WTC11 (cell line): Measurements from ENCODE around the gene GPR151. TPM values are rescaled to one million over a fixed set of nuclear protein-coding genes. Genes with fewer than 3 reads are reported as not detected.

Source experiments
- ATAC-seq: fragments of 200-7000 bp; cut with Tn5 transposase; 2 replicates; pipeline ENCODE4 v1.10.0; 2021; ENCODE audit warnings: mild to moderate bottlenecking, moderate library complexity
- Bru-seq: library from RNA; stranded (reverse); fragments of 400-500 nt; gene quantifications from one replicate; lab custom pipeline; 2021; lab: Mats Ljungman, UMichigan
- CTCF ChIA-PET: fragments of 300-600 bp; sonication (Branson Sonifier 250); formaldehyde crosslinking; loops from one replicate; lab custom pipeline; 2021; ENCODE audit warnings: antibody characterized with exemption; lab: Charles Lee
- POLR2A ChIA-PET: fragments of 350-600 bp; sonication (Branson Sonifier 250); formaldehyde crosslinking; loops from one replicate; lab custom pipeline; 2021; ENCODE audit warnings: antibody characterized with exemption; lab: Charles Lee
- DNase-seq: peaks from one replicate; pipeline ENCODE4 v3.0.0; 2021; ENCODE audit warnings: low spot score
- H3K27ac Mint-ChIP-seq: 2 replicates; pipeline ENCODE4 v1.8.0; 2021; ENCODE audit warnings: mixed read lengths
- H3K27me3 Mint-ChIP-seq: 2 replicates; pipeline ENCODE4 v1.8.0; 2021; ENCODE audit warnings: low read depth, mild to moderate bottlenecking, moderate library complexity, mixed read lengths
- H3K36me3 Mint-ChIP-seq: 2 replicates; pipeline ENCODE4 v1.8.0; 2021; ENCODE audit warnings: mixed read lengths
- H3K4me1 Mint-ChIP-seq: 2 replicates; pipeline ENCODE4 v1.8.0; 2022; ENCODE audit warnings: mixed read lengths
- H3K4me3 Mint-ChIP-seq: 2 replicates; pipeline ENCODE4 v1.8.0; 2021; ENCODE audit warnings: mild to moderate bottlenecking, moderate library complexity, mixed read lengths
- H3K9me3 Mint-ChIP-seq: 2 replicates; pipeline ENCODE4 v1.8.0; 2021; ENCODE audit warnings: mixed read lengths
- ATF1 ChIP-seq: sonication (generic); formaldehyde crosslinking; IDR thresholded peaks from 2 replicates; pipeline ENCODE4 v1.8.1; 2023; ENCODE audit warnings: mild to moderate bottlenecking, moderate library complexity, missing genetic modification reagents
- CREM ChIP-seq: sonication (generic); formaldehyde crosslinking; IDR thresholded peaks from 2 replicates; pipeline ENCODE4 v1.8.1; 2022; ENCODE audit warnings: mild to moderate bottlenecking, missing genetic modification reagents, moderate library complexity
- ELF4 ChIP-seq: sonication (generic); formaldehyde crosslinking; IDR thresholded peaks from 2 replicates; pipeline ENCODE4 v1.8.1; 2022; ENCODE audit warnings: low read depth, mild to moderate bottlenecking, moderate library complexity, missing genetic modification reagents
- FOXJ3 ChIP-seq: sonication (generic); formaldehyde crosslinking; IDR thresholded peaks from 2 replicates; pipeline ENCODE4 v1.9.0; 2021; ENCODE audit warnings: missing genetic modification reagents, mild to moderate bottlenecking, borderline replicate concordance
- FOXK1 ChIP-seq: sonication (generic); formaldehyde crosslinking; IDR thresholded peaks from 2 replicates; pipeline ENCODE4 v1.8.0; 2022; ENCODE audit warnings: mild to moderate bottlenecking, moderate library complexity, missing genetic modification reagents
- FOXP1 ChIP-seq: sonication (generic); formaldehyde crosslinking; IDR thresholded peaks from 2 replicates; pipeline ENCODE4 v1.8.0; 2022; ENCODE audit warnings: missing genetic modification reagents, mild to moderate bottlenecking, moderate library complexity, borderline replicate concordance
- HMGA2 ChIP-seq: fragments of 250-450 bp; sonication (Bioruptor Pico); IDR thresholded peaks from 2 replicates; pipeline ENCODE4 v1.4.0; 2021; ENCODE audit warnings: mild to moderate bottlenecking, moderate library complexity
- NFATC4 ChIP-seq: fragments of 250-450 bp; sonication (Bioruptor Pico); IDR thresholded peaks from 2 replicates; pipeline ENCODE4 v1.9.0; 2021; ENCODE audit warnings: mild to moderate bottlenecking
- NFE2L1 ChIP-seq: sonication (generic); formaldehyde crosslinking; IDR thresholded peaks from 2 replicates; pipeline ENCODE4 v1.8.1; 2023; ENCODE audit warnings: missing genetic modification reagents
- ZNF219 ChIP-seq: sonication (generic); formaldehyde crosslinking; IDR thresholded peaks from 2 replicates; pipeline ENCODE4 v1.8.0; 2023; ENCODE audit warnings: missing genetic modification reagents, mild to moderate bottlenecking, borderline replicate concordance
- long read RNA-seq, 3 experiments: library from RNA in 1 of 3; library from capped mRNA in 1 of 3; library from polyadenylated mRNA in 1 of 3; unstranded in 2 of 3; stranded (forward) in 1 of 3; transcript quantifications; one replicate each; pipeline ENCODE4 v2.0.0, GENCODE V29; 2021
- total RNA-seq: library from RNA; stranded (reverse); gene quantifications from 3 replicates; pipeline ENCODE4 v1.2.3, GENCODE V29; 2021
- TF ChIP-seq, protein P1 (sequence below): sonication (generic); formaldehyde crosslinking; IDR thresholded peaks from 2 replicates; pipeline ENCODE4 v1.8.1; 2022; ENCODE audit warnings: low read depth, missing genetic modification reagents, borderline replicate concordance
- TF ChIP-seq, protein P2 (sequence below): fragments of 200-600 bp; IDR thresholded peaks from 2 replicates; pipeline ENCODE4 v1.8.0; 2022; ENCODE audit warnings: antibody characterized with exemption
- TF ChIP-seq, protein P3 (sequence below): sonication (generic); formaldehyde crosslinking; IDR thresholded peaks from 2 replicates; pipeline ENCODE4 v1.8.0; 2023; ENCODE audit warnings: missing genetic modification reagents, mild to moderate bottlenecking, borderline replicate concordance
- TF ChIP-seq, protein P4 (sequence below): sonication (generic); formaldehyde crosslinking; IDR thresholded peaks from 2 replicates; pipeline ENCODE4 v1.8.1; 2023; ENCODE audit warnings: mild to moderate bottlenecking, missing genetic modification reagents, moderate library complexity
- TF ChIP-seq, protein P5 (sequence below): fragments of 250-450 bp; sonication (Bioruptor Pico); conservative IDR thresholded peaks from 2 replicates; pipeline ENCODE4 v1.9.0; 2021; ENCODE audit warnings: mild to moderate bottlenecking
- TF ChIP-seq, protein P6 (sequence below): sonication (generic); formaldehyde crosslinking; IDR thresholded peaks from 2 replicates; pipeline ENCODE4 v1.8.0; 2022; ENCODE audit warnings: mild to moderate bottlenecking, missing genetic modification reagents
- TF ChIP-seq, protein P7 (sequence below): sonication (generic); formaldehyde crosslinking; IDR thresholded peaks from 2 replicates; pipeline ENCODE4 v1.8.1; 2023; ENCODE audit warnings: mild to moderate bottlenecking, missing genetic modification reagents, moderate library complexity
- TF ChIP-seq, protein P8 (sequence below): sonication (generic); formaldehyde crosslinking; IDR thresholded peaks from 2 replicates; pipeline ENCODE4 v1.8.1; 2022; ENCODE audit warnings: mild to moderate bottlenecking, moderate library complexity, missing genetic modification reagents
- TF ChIP-seq, protein P9 (sequence below): sonication (generic); formaldehyde crosslinking; IDR thresholded peaks from 2 replicates; pipeline ENCODE4 v1.8.0; 2022; ENCODE audit warnings: mild to moderate bottlenecking, missing genetic modification reagents

GPR151 gene
- total RNA-seq = not detected in 3 replicates
- not detected for Bru-seq, nascent RNA
- long read RNA-seq, experiment 1 = 0 reads
- long read RNA-seq, experiment 2 = 0 reads
- long read RNA-seq, experiment 3 = 0 reads

DNA sequence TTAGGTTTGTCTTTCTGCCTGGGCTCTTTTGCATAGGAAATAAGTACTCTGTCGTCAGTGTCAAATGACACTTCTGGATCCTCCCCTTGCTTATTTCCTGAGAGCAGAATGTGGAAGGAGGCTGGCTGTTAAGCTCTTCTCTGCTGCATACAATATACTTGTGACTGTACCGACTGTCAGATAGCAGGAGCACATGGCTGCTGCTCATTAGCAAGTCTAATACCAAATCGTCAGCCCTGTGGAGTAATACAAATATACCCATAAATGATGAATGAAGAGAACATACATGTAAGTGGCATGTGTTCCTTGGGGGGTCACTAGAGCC is at the start of gene GPR151:
TSS of gene GPR151 (minus strand) at position 40 of the 325 bp plus-strand sequence. CDS start 77 bp downstream, outside the sequence.
- no peak for DNase-seq
- Mint-ChIP-seq H3K4me1 (peaks cover 12% of the 10 kb centered on the region), H3K36me3 (peaks cover 2% of the 10 kb centered on the region)
- TF ChIP-seq, protein P1, sequence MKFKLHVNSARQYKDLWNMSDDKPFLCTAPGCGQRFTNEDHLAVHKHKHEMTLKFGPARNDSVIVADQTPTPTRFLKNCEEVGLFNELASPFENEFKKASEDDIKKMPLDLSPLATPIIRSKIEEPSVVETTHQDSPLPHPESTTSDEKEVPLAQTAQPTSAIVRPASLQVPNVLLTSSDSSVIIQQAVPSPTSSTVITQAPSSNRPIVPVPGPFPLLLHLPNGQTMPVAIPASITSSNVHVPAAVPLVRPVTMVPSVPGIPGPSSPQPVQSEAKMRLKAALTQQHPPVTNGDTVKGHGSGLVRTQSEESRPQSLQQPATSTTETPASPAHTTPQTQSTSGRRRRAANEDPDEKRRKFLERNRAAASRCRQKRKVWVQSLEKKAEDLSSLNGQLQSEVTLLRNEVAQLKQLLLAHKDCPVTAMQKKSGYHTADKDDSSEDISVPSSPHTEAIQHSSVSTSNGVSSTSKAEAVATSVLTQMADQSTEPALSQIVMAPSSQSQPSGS (CRISPR knock-in tag) = no peak
- no peak for TF ChIP-seq ZNF219 (CRISPR knock-in tag)
- TF ChIP-seq, all 79 proteins: peak for 0
- ChIA-PET CTCF (interaction anchor here (0.7 to 2.0 kb wide), 6 partner anchors 12 to 673 kb away, joined by 3 to 8 read pairs (median 5); no protein-coding TSS in a partner anchor), POLR2A (interaction anchor here (0.5 kb wide), 1 partner anchor 247 kb away, joined by 5 read pairs; no protein-coding TSS in a partner anchor)
- H3K27me3 Mint-ChIP-seq = no peaks in the 10 kb centered on the region
- no peaks in the 10 kb centered on the region for H3K9me3 Mint-ChIP-seq
- H3K4me3 Mint-ChIP-seq = no peak within 1 kb of the TSS
- H3K27ac Mint-ChIP-seq = peak within 1 kb of the TSS; percentile 58
- ATAC-seq = peak; percentile 68

DNA sequence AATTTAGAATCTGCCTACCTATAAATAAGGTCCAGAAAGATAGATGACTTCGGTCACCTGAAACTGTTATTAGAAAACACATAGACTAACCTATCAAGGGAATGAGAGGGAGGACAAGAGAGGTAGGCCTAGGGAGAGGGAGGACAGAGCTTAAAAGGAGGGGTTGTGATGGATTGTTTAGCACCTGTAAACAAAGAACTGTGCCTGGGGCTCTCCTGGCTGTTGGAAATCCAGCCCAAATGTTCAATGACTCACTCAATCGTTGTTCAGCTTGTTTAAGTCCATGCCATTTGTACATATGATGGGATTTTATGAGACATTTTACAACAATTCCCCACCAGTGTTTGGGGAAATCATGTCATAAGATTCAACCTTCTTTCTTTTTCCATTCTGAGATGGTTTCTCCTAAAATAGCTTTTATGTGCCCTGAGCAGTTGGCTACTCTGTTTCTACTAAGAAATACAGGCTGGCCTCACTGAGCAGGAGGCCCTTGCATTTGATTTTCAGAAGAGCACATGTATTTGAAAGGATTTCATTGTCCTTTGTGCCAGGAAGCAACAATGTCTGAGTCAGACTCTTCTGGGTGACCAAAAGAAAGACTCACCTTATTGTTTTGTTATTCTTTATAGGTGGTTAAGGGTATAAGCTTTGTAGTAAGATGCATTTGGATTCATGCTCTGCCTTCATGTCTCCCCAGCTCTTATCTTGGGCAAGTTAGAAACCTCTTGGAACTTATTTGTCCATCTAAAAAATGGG is 48.2 kb upstream of the GPR151 start:
- H3K4me3 Mint-ChIP-seq = no peak overlapping the region
- H3K36me3 Mint-ChIP-seq = no peaks in the 10 kb centered on the region
- no peaks in the 10 kb centered on the region for H3K27me3 Mint-ChIP-seq
- peaks cover 13% of the 10 kb centered on the region for H3K4me1 Mint-ChIP-seq
- ATAC-seq (no peak), DNase-seq (no peak)
- no peak overlapping the region for H3K27ac Mint-ChIP-seq
- peaks cover 3% of the 10 kb centered on the region for H3K9me3 Mint-ChIP-seq
- POLR2A ChIA-PET = no interaction called here
- CTCF ChIA-PET = interaction anchor here (0.8 kb wide), 1 partner anchor 89 kb away, joined by 3 read pairs; no protein-coding TSS in a partner anchor
- TF ChIP-seq, protein P2, sequence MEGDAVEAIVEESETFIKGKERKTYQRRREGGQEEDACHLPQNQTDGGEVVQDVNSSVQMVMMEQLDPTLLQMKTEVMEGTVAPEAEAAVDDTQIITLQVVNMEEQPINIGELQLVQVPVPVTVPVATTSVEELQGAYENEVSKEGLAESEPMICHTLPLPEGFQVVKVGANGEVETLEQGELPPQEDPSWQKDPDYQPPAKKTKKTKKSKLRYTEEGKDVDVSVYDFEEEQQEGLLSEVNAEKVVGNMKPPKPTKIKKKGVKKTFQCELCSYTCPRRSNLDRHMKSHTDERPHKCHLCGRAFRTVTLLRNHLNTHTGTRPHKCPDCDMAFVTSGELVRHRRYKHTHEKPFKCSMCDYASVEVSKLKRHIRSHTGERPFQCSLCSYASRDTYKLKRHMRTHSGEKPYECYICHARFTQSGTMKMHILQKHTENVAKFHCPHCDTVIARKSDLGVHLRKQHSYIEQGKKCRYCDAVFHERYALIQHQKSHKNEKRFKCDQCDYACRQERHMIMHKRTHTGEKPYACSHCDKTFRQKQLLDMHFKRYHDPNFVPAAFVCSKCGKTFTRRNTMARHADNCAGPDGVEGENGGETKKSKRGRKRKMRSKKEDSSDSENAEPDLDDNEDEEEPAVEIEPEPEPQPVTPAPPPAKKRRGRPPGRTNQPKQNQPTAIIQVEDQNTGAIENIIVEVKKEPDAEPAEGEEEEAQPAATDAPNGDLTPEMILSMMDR = no peak
- TF ChIP-seq, protein P3, sequence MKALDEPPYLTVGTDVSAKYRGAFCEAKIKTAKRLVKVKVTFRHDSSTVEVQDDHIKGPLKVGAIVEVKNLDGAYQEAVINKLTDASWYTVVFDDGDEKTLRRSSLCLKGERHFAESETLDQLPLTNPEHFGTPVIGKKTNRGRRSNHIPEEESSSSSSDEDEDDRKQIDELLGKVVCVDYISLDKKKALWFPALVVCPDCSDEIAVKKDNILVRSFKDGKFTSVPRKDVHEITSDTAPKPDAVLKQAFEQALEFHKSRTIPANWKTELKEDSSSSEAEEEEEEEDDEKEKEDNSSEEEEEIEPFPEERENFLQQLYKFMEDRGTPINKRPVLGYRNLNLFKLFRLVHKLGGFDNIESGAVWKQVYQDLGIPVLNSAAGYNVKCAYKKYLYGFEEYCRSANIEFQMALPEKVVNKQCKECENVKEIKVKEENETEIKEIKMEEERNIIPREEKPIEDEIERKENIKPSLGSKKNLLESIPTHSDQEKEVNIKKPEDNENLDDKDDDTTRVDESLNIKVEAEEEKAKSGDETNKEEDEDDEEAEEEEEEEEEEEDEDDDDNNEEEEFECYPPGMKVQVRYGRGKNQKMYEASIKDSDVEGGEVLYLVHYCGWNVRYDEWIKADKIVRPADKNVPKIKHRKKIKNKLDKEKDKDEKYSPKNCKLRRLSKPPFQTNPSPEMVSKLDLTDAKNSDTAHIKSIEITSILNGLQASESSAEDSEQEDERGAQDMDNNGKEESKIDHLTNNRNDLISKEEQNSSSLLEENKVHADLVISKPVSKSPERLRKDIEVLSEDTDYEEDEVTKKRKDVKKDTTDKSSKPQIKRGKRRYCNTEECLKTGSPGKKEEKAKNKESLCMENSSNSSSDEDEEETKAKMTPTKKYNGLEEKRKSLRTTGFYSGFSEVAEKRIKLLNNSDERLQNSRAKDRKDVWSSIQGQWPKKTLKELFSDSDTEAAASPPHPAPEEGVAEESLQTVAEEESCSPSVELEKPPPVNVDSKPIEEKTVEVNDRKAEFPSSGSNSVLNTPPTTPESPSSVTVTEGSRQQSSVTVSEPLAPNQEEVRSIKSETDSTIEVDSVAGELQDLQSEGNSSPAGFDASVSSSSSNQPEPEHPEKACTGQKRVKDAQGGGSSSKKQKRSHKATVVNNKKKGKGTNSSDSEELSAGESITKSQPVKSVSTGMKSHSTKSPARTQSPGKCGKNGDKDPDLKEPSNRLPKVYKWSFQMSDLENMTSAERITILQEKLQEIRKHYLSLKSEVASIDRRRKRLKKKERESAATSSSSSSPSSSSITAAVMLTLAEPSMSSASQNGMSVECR = no peak
- TF ChIP-seq NFATC4 (CRISPR knock-in tag) (no peak), FOXP1 (CRISPR knock-in tag) (no peak), NFE2L1 (CRISPR knock-in tag) (no peak), ELF4 (CRISPR knock-in tag) (no peak), CREM (CRISPR knock-in tag) (no peak), FOXJ3 (no peak), FOXK1 (CRISPR knock-in tag) (no peak), ATF1 (no peak), HMGA2 (CRISPR knock-in tag) (no peak)
- TF ChIP-seq, protein P4, sequence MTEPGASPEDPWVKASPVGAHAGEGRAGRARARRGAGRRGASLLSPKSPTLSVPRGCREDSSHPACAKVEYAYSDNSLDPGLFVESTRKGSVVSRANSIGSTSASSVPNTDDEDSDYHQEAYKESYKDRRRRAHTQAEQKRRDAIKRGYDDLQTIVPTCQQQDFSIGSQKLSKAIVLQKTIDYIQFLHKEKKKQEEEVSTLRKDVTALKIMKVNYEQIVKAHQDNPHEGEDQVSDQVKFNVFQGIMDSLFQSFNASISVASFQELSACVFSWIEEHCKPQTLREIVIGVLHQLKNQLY = no peak
- TF ChIP-seq, protein P5, sequence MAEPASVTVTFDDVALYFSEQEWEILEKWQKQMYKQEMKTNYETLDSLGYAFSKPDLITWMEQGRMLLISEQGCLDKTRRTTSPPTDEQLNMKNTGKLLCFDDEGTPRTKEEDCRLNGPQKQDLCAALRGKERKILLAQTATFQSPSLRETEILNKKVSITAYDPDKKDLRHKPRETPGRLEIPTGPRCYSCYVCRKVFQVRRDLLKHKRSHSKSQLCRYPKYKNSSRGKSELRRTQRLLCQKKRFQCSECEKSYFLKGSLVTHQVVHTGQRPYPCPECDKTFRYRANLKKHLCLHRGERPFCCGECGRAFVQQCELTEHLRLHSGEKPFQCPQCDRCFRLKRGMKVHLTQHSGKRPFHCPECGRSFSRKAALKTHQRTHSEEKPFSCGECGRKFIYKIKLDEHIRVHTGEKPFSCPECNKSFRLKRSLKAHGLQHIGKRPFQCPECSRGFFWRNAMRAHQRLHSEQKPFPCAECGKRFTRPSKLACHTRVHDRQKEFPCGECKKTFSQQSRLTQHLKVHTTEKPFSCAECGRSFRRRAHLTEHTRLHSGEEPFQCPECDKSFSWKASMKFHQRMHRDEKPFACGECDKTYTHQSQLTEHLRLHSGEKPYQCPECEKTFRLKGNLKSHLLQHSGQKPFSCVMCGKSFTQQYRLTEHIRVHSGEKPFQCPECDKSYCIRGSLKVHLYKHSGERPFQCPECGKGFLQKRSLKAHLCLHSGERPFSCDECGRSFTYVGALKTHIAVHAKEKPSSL (CRISPR knock-in tag) = no peak
- TF ChIP-seq, protein P6, sequence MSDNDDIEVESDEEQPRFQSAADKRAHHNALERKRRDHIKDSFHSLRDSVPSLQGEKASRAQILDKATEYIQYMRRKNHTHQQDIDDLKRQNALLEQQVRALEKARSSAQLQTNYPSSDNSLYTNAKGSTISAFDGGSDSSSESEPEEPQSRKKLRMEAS (CRISPR knock-in tag) = no peak
- TF ChIP-seq, protein P7, sequence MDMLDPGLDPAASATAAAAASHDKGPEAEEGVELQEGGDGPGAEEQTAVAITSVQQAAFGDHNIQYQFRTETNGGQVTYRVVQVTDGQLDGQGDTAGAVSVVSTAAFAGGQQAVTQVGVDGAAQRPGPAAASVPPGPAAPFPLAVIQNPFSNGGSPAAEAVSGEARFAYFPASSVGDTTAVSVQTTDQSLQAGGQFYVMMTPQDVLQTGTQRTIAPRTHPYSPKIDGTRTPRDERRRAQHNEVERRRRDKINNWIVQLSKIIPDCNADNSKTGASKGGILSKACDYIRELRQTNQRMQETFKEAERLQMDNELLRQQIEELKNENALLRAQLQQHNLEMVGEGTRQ (CRISPR knock-in tag) = no peak
- TF ChIP-seq, protein P8, sequence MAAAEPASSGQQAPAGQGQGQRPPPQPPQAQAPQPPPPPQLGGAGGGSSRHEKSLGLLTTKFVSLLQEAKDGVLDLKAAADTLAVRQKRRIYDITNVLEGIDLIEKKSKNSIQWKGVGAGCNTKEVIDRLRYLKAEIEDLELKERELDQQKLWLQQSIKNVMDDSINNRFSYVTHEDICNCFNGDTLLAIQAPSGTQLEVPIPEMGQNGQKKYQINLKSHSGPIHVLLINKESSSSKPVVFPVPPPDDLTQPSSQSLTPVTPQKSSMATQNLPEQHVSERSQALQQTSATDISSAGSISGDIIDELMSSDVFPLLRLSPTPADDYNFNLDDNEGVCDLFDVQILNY (CRISPR knock-in tag) = no peak
- TF ChIP-seq, protein P9, sequence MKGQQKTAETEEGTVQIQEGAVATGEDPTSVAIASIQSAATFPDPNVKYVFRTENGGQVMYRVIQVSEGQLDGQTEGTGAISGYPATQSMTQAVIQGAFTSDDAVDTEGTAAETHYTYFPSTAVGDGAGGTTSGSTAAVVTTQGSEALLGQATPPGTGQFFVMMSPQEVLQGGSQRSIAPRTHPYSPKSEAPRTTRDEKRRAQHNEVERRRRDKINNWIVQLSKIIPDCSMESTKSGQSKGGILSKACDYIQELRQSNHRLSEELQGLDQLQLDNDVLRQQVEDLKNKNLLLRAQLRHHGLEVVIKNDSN (CRISPR knock-in tag) = no peak
